Karpas-422 (cell line): ENCODE results near the gene SGIP1. TPM values are rescaled to one million over a fixed set of nuclear protein-coding genes. Genes with fewer than 3 reads are reported as not detected.

Experiments used
- DNase-seq: peaks from one replicate; pipeline ENCODE4 v3.0.0-alpha.2; 2015
- H2AFZ ChIP-seq: fragments of 200-600 bp; sonication (generic); 2 replicates; pipeline ENCODE4 v1.6.1; 2014; ENCODE audit warnings: antibody characterized with exemption, low read length, mixed read lengths
- H3K27ac ChIP-seq: fragments of 200-600 bp; sonication (generic); 2 replicates; pipeline ENCODE4 v1.5.1; 2014; ENCODE audit warnings: mild to moderate bottlenecking, low read length, moderate library complexity
- H3K27me3 ChIP-seq: fragments of 200-600 bp; sonication (generic); 2 replicates; pipeline ENCODE4 v1.6.1; 2014; ENCODE audit warnings: low read length, mixed read lengths
- H3K36me3 ChIP-seq: fragments of 200-600 bp; sonication (generic); 2 replicates; pipeline ENCODE4 v1.6.1; 2014; ENCODE audit warnings: low read length, mixed read lengths; ENCODE audit not compliant: insufficient read depth
- H3K4me1 ChIP-seq: fragments of 200-600 bp; sonication (generic); 2 replicates; pipeline ENCODE4 v1.6.1; 2014; ENCODE audit warnings: mild to moderate bottlenecking, low read length, mixed read lengths
- H3K4me2 ChIP-seq: fragments of 200-600 bp; sonication (generic); 2 replicates; pipeline ENCODE4 v1.6.1; 2014; ENCODE audit warnings: low read length, low read depth, mild to moderate bottlenecking; ENCODE audit not compliant: poor library complexity, severe bottlenecking
- H3K4me3 ChIP-seq: fragments of 200-600 bp; sonication (generic); 2 replicates; pipeline ENCODE4 v1.5.1; 2014; ENCODE audit warnings: mild to moderate bottlenecking, antibody characterized with exemption, low read length, mixed read lengths
- H3K79me2 ChIP-seq: fragments of 200-600 bp; sonication (generic); 2 replicates; pipeline ENCODE4 v1.6.1; 2014; ENCODE audit warnings: mild to moderate bottlenecking, low read length, mixed read lengths
- H3K9ac ChIP-seq: fragments of 200-600 bp; sonication (generic); 2 replicates; pipeline ENCODE4 v1.6.0; 2014; ENCODE audit warnings: low read length
- H3K9me2 ChIP-seq: fragments of 200-600 bp; sonication (generic), shearing (Covaris generic); replicated peaks from 2 replicates; pipeline ENCODE4 v1.6.0; 2014; ENCODE audit warnings: mild to moderate bottlenecking, low read length, moderate library complexity; ENCODE audit not compliant: insufficient read depth
- H3K9me3 ChIP-seq: fragments of 300-700, 200-600 bp; sonication (generic); 2 replicates; pipeline ENCODE4 v1.6.1; 2014; ENCODE audit warnings: low read length, mixed read lengths
- H4K20me1 ChIP-seq: fragments of 200-600 bp; sonication (generic); 2 replicates; pipeline ENCODE4 v1.6.1; 2014; ENCODE audit warnings: mild to moderate bottlenecking, antibody characterized with exemption, low read length, low read depth; ENCODE audit not compliant: insufficient read depth
- total RNA-seq: library from RNA; depleted of rRNA; stranded (reverse); fragments of >200 nt; shearing (Covaris generic); gene quantifications from 2 replicates; pipeline ENCODE4 v1.2.3, GENCODE V29; 2014; ENCODE audit warnings: low replicate concordance

Gene SGIP1
- total RNA-seq, 1 experiment from 2014 or later: not detected

- Histone ChIP-seq H3K4me3 (no peak overlapping the region), H3K4me2 (no peak overlapping the region), H3K4me1 (no peaks in the 10 kb centered on the region), H3K27me3 (no peaks in the 10 kb centered on the region), H3K79me2 (no peaks in the 10 kb centered on the region), H3K9me3 (no peaks in the 10 kb centered on the region), H3K9me2 (no peaks in the 10 kb centered on the region), H2AFZ (no peak overlapping the region), H3K36me3 (no peaks in the 10 kb centered on the region), H3K9ac (no peak overlapping the region), H3K27ac (no peak overlapping the region), H4K20me1 (no peaks in the 10 kb centered on the region)
- DNase-seq: no peak
Observed at GRCh38 chr1:66537718-66538117, 3.8 kb downstream of the SGIP1 start.

- no peak overlapping the region for H3K4me3 ChIP-seq
- no peak overlapping the region for H2AFZ ChIP-seq
- no peak overlapping the region for H3K9ac ChIP-seq
- no peaks in the 10 kb centered on the region for H3K79me2 ChIP-seq
- no peaks in the 10 kb centered on the region for H3K9me3 ChIP-seq
- no peaks in the 10 kb centered on the region for H4K20me1 ChIP-seq
- no peak for DNase-seq
- H3K4me2 ChIP-seq: no peak overlapping the region
- no peaks in the 10 kb centered on the region for H3K9me2 ChIP-seq
- no peaks in the 10 kb centered on the region for H3K4me1 ChIP-seq
- no peak overlapping the region for H3K27ac ChIP-seq
- H3K27me3 ChIP-seq: no peaks in the 10 kb centered on the region
- H3K36me3 ChIP-seq: no peaks in the 10 kb centered on the region
Observed at GRCh38 chr1:66539491-66539890, 5.5 kb downstream of the SGIP1 start.

- no peak overlapping the region for H3K4me3 ChIP-seq
- H3K9me3 ChIP-seq: no peaks in the 10 kb centered on the region
- no peak overlapping the region for H3K27ac ChIP-seq
- H3K79me2 ChIP-seq: no peaks in the 10 kb centered on the region
- H3K9ac ChIP-seq: no peak overlapping the region
- H2AFZ ChIP-seq: no peak overlapping the region
- no peak overlapping the region for H3K4me2 ChIP-seq
- no peak for DNase-seq
- no peaks in the 10 kb centered on the region for H3K27me3 ChIP-seq
- H4K20me1 ChIP-seq: no peaks in the 10 kb centered on the region
- no peaks in the 10 kb centered on the region for H3K9me2 ChIP-seq
- no peaks in the 10 kb centered on the region for H3K4me1 ChIP-seq
- H3K36me3 ChIP-seq: no peaks in the 10 kb centered on the region
Observed at GRCh38 chr1:66540434-66541032, 6.6 kb downstream of the SGIP1 start.

GRCh38 chr1:66542314-66542713, 8.4 kb downstream of the SGIP1 start:
- no peak for DNase-seq
- Histone ChIP-seq H3K27me3 (no peaks in the 10 kb centered on the region), H2AFZ (no peak overlapping the region), H3K4me2 (no peak overlapping the region), H3K9ac (no peak overlapping the region), H4K20me1 (no peaks in the 10 kb centered on the region), H3K4me1 (no peaks in the 10 kb centered on the region), H3K79me2 (no peaks in the 10 kb centered on the region), H3K4me3 (no peak overlapping the region), H3K9me2 (no peaks in the 10 kb centered on the region), H3K27ac (no peak overlapping the region), H3K36me3 (no peaks in the 10 kb centered on the region), H3K9me3 (no peaks in the 10 kb centered on the region)

- H3K9ac ChIP-seq: no peak overlapping the region
- DNase-seq: no peak
- H3K36me3 ChIP-seq: no peaks in the 10 kb centered on the region
- H3K79me2 ChIP-seq: no peaks in the 10 kb centered on the region
- H3K4me3 ChIP-seq: no peak overlapping the region
- no peaks in the 10 kb centered on the region for H3K4me1 ChIP-seq
- no peaks in the 10 kb centered on the region for H4K20me1 ChIP-seq
- H2AFZ ChIP-seq: no peak overlapping the region
- no peak overlapping the region for H3K27ac ChIP-seq
- no peaks in the 10 kb centered on the region for H3K9me3 ChIP-seq
- H3K9me2 ChIP-seq: no peaks in the 10 kb centered on the region
- no peaks in the 10 kb centered on the region for H3K27me3 ChIP-seq
- H3K4me2 ChIP-seq: no peak overlapping the region
Observed at GRCh38 chr1:66542811-66543767, 9.1 kb downstream of the SGIP1 start.

- Histone ChIP-seq H3K9me2 (no peaks in the 10 kb centered on the region), H3K27me3 (no peaks in the 10 kb centered on the region), H3K27ac (no peak overlapping the region), H3K36me3 (no peaks in the 10 kb centered on the region), H3K9ac (no peak overlapping the region), H3K79me2 (no peaks in the 10 kb centered on the region), H2AFZ (no peak overlapping the region), H3K4me3 (no peak overlapping the region), H3K4me1 (no peaks in the 10 kb centered on the region), H3K9me3 (no peaks in the 10 kb centered on the region), H3K4me2 (no peak overlapping the region), H4K20me1 (no peaks in the 10 kb centered on the region)
- peak; percentile 9 for DNase-seq
Observed at GRCh38 chr1:66546047-66546810, 12.3 kb downstream of the SGIP1 start.

- Histone ChIP-seq H3K9me3 (no peaks in the 10 kb centered on the region), H2AFZ (no peak overlapping the region), H3K27me3 (no peaks in the 10 kb centered on the region), H3K4me3 (no peak overlapping the region), H3K9ac (no peak overlapping the region), H3K4me2 (no peak overlapping the region), H3K9me2 (no peaks in the 10 kb centered on the region), H3K79me2 (no peaks in the 10 kb centered on the region), H4K20me1 (no peaks in the 10 kb centered on the region), H3K36me3 (no peaks in the 10 kb centered on the region), H3K4me1 (no peaks in the 10 kb centered on the region), H3K27ac (no peak overlapping the region)
- no peak for DNase-seq
Observed at GRCh38 chr1:66549017-66549416, 15.1 kb downstream of the SGIP1 start.

- H3K9me3 ChIP-seq: no peaks in the 10 kb centered on the region
- H3K27ac ChIP-seq: no peak overlapping the region
- H3K36me3 ChIP-seq: no peaks in the 10 kb centered on the region
- H2AFZ ChIP-seq: no peak overlapping the region
- no peak overlapping the region for H3K4me2 ChIP-seq
- no peak overlapping the region for H3K4me3 ChIP-seq
- H3K9me2 ChIP-seq: no peaks in the 10 kb centered on the region
- H3K79me2 ChIP-seq: no peaks in the 10 kb centered on the region
- no peaks in the 10 kb centered on the region for H3K4me1 ChIP-seq
- no peaks in the 10 kb centered on the region for H3K27me3 ChIP-seq
- no peaks in the 10 kb centered on the region for H4K20me1 ChIP-seq
- H3K9ac ChIP-seq: no peak overlapping the region
- DNase-seq: no peak
Observed at GRCh38 chr1:66550243-66550642, 16.3 kb downstream of the SGIP1 start.
